Activated CD4-positive, alpha-beta T cell treated with anti-CD3 and anti-CD28 coated beads, Interleukin-10, Interleukin-2, amounts not matched to agents 100 ng/mL and 50 ng/mL, durations not matched to agents 16 hours and 8 hours (primary cell): Measurements from ENCODE around the gene OR2F2.

Experiments used
- DNase-seq: peaks from one replicate; pipeline ENCODE4 v3.0.0-alpha.2; 2020

Gene OR2F2

GRCh38 chr7:143979998-143980397 lies 45.0 kb downstream of the OR2F2 start:
- DNase-seq: no peak

DNA sequence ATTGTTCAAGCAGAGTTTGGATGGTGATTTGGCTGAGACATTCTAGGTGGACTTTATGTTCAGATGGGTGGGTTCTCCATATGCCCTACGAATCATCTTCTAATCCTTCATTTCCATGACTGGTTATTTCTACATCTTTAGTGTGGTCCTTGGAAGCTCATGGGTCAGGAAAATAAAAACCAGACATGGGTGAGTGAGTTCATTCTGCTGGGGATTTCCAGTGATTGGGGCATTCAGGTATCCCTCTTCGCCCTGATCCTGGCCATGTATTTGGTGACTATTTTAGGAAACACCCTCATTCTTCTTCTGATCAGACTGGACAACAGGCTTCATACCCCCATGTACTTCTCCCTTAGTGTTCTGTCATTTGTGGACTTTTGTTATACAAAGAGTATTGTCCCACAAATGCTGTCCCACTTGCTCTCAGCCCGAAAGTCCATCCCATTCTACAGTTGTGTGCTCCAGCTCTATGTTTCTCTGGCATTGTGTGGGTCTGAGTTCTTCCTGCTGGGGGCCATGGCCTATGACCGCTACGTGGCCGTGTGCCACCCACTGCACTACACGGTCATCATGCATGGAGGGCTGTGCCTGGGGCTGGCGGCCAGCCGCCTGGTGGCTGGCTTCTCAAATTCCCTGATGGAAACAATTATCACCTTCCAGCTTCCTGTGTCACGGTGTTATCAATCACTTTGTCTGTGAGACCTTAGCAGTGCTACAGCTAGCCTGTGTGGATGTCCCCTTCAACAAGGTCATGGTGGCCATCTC lies 45.9 kb downstream of the OR2F2 start:
- no peak for DNase-seq

- no peak for DNase-seq
Observed at GRCh38 chr7:143983960-143984359, 48.9 kb downstream of the OR2F2 start.
